HL-60 (cell line): ENCODE data around the gene IRF3.

Experiments used
- DNase-seq, 2 experiments: peaks; one replicate each; pipeline ENCODE4 v3.0.0-alpha.2; 2010 to 2020; ENCODE audit warnings: low read depth in 1 of 2, low spot score in 1 of 2
- H3K27ac ChIP-seq: fragments of 250-450 bp; sonication (Bioruptor Pico); replicated peaks from 2 replicates; pipeline ENCODE4 v1.5.1; 2020; ENCODE audit warnings: mild to moderate bottlenecking, moderate library complexity
- H3K27me3 ChIP-seq: fragments of 250-450 bp; sonication (Bioruptor Pico); 2 replicates; pipeline ENCODE4 v1.5.1; 2021; ENCODE audit warnings: mild to moderate bottlenecking, moderate library complexity; ENCODE audit not compliant: insufficient read depth, poor library complexity, severe bottlenecking
- H3K4me3 ChIP-seq: replicated peaks from 2 replicates; pipeline ENCODE4 v1.5.1; 2011; ENCODE audit warnings: mild to moderate bottlenecking, control low read depth, low read length; ENCODE audit not compliant: insufficient read depth
- GABPA ChIP-seq: IDR thresholded peaks from 2 replicates; pipeline ENCODE4 v1.6.1; 2012; ENCODE audit warnings: low read depth
- POLR2AphosphoS5 ChIP-seq: IDR thresholded peaks from 2 replicates; pipeline ENCODE4 v1.6.1; 2012; ENCODE audit warnings: low read depth
- SPI1 ChIP-seq: IDR thresholded peaks from 2 replicates; pipeline ENCODE4 v1.6.1; 2012; ENCODE audit warnings: low read depth, mild to moderate bottlenecking, borderline replicate concordance
- TF ChIP-seq, protein P1 (sequence below): IDR thresholded peaks from 2 replicates; pipeline ENCODE4 v1.6.1; 2012; ENCODE audit warnings: low read depth; ENCODE audit not compliant: insufficient replicate concordance
- TF ChIP-seq, protein P2 (sequence below): IDR thresholded peaks from one replicate; pipeline ENCODE4 v1.5.1; 2011; ENCODE audit warnings: low read length, control low read depth, inconsistent platforms; ENCODE audit not compliant: insufficient read depth

The IRF3 gene

GRCh38 chr19:49710372-49710951, 44.8 kb upstream of the IRF3 start:
- DNase-seq = no peak
- Histone ChIP-seq H3K27ac (no peak overlapping the region), H3K4me3 (no peak overlapping the region), H3K27me3 (no peaks in the 10 kb centered on the region)
- TF ChIP-seq, protein P1, sequence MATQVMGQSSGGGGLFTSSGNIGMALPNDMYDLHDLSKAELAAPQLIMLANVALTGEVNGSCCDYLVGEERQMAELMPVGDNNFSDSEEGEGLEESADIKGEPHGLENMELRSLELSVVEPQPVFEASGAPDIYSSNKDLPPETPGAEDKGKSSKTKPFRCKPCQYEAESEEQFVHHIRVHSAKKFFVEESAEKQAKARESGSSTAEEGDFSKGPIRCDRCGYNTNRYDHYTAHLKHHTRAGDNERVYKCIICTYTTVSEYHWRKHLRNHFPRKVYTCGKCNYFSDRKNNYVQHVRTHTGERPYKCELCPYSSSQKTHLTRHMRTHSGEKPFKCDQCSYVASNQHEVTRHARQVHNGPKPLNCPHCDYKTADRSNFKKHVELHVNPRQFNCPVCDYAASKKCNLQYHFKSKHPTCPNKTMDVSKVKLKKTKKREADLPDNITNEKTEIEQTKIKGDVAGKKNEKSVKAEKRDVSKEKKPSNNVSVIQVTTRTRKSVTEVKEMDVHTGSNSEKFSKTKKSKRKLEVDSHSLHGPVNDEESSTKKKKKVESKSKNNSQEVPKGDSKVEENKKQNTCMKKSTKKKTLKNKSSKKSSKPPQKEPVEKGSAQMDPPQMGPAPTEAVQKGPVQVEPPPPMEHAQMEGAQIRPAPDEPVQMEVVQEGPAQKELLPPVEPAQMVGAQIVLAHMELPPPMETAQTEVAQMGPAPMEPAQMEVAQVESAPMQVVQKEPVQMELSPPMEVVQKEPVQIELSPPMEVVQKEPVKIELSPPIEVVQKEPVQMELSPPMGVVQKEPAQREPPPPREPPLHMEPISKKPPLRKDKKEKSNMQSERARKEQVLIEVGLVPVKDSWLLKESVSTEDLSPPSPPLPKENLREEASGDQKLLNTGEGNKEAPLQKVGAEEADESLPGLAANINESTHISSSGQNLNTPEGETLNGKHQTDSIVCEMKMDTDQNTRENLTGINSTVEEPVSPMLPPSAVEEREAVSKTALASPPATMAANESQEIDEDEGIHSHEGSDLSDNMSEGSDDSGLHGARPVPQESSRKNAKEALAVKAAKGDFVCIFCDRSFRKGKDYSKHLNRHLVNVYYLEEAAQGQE = no peak

DNA sequence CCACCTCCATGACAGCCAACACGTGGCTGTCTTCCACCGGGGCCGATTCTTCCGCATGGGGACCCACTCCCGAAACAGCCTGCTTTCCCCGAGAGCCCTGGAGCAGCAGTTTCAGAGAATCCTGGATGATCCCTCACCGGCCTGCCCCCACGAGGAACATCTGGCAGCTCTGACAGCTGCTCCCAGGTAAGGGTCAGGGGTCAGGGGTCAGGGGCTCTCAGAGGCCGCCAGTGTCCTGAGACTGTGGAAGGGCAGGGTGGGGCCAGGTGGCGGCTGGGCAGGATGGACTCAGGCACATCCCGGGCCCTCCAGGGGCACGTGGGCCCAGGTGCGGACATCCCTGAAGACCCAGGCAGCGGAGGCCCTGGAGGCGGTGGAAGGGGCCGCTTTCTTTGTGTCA, 40.3 kb upstream of the IRF3 start:
- no peak overlapping the region for H3K4me3 ChIP-seq
- no peak overlapping the region for H3K27ac ChIP-seq
- H3K27me3 ChIP-seq = peaks cover 2% of the 10 kb centered on the region
- no peak for DNase-seq
- TF ChIP-seq, protein P2, sequence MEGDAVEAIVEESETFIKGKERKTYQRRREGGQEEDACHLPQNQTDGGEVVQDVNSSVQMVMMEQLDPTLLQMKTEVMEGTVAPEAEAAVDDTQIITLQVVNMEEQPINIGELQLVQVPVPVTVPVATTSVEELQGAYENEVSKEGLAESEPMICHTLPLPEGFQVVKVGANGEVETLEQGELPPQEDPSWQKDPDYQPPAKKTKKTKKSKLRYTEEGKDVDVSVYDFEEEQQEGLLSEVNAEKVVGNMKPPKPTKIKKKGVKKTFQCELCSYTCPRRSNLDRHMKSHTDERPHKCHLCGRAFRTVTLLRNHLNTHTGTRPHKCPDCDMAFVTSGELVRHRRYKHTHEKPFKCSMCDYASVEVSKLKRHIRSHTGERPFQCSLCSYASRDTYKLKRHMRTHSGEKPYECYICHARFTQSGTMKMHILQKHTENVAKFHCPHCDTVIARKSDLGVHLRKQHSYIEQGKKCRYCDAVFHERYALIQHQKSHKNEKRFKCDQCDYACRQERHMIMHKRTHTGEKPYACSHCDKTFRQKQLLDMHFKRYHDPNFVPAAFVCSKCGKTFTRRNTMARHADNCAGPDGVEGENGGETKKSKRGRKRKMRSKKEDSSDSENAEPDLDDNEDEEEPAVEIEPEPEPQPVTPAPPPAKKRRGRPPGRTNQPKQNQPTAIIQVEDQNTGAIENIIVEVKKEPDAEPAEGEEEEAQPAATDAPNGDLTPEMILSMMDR = no peak
- no peak for TF ChIP-seq SPI1
- TF ChIP-seq, protein P1 = no peak

DNA sequence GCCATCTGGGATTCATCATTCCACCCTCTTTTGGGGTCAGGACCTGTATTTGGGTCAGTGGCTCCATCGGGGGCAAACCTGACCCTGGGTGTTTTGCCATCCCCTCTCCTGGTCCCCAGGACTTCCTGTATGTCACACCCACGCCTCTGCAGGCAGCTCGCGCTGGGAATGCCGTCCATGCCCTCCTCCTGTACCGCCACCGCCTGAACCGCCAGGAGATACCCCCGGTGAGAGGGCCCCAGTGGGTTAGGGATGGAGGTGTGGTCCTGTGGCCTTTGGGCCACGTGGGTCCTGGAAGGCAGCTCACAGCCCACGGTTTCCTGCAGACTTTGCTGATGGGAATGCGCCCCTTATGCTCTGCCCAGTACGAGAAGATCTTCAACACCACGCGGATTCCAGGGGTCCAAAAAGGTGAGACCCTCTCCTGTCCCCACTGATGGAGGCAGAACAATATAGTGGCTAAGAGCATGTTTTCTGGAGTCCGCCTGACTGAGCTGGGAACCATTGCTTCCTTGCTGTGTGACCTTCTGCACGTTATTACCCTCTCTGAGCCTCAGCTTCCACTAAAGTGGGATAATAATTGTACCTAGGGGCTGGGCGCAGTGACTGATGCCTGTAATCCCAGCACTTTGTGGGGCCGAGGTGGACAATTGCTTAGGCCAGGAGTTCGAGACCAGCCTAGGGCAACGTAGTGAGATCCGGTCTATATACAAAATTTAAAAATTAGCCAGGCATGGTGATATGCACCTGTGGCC, 39.4 kb upstream of the IRF3 start:
- Histone ChIP-seq H3K27ac (no peak overlapping the region), H3K27me3 (peaks cover 2% of the 10 kb centered on the region)

More for the DNA sequence above, 39.4 kb upstream of the IRF3 start:
- TF ChIP-seq, protein P1 = no peak
- TF ChIP-seq GABPA = no peak
- no peak for TF ChIP-seq POLR2AphosphoS5
- TF ChIP-seq, protein P2 = no peak
- TF ChIP-seq SPI1 = no peak
- no peak for DNase-seq
- no peak overlapping the region for H3K4me3 ChIP-seq
